ENCODE data around the gene PTPRM. TPM values are rescaled to one million over a fixed set of nuclear protein-coding genes. Genes with fewer than 3 reads are reported as not detected.

PTPRM gene
- total RNA-seq, 1 donor from 2014 or later: 65.5 TPM

GRCh38 chr18:7890075-7890474 lies 323.0 kb downstream of the PTPRM start:
- Histone ChIP-seq H3K27me3 (ENCODE audit: control insufficient read depth, insufficient read depth, low read length) (no peaks in the 10 kb centered on the region), H3K36me3 (ENCODE audit: control insufficient read depth, insufficient read depth, low read length) (no peaks in the 10 kb centered on the region), H3K4me3 (ENCODE audit: low read depth, low read length) (no peak overlapping the region)
- DNase-seq (ENCODE audit: low read depth): no peak
- no peak for TF ChIP-seq CTCF (IDR thresholded peaks at IDR 0.05; ENCODE audit: insufficient read depth, low read length, poor library complexity, severe bottlenecking)

- Histone ChIP-seq H3K4me3 (ENCODE audit: low read depth, low read length) (no peak overlapping the region), H3K27me3 (ENCODE audit: control insufficient read depth, insufficient read depth, low read length) (no peaks in the 10 kb centered on the region), H3K36me3 (ENCODE audit: control insufficient read depth, insufficient read depth, low read length) (no peaks in the 10 kb centered on the region)
- DNase-seq (ENCODE audit: low read depth): no peak
- TF ChIP-seq CTCF (IDR thresholded peaks at IDR 0.05; ENCODE audit: insufficient read depth, low read length, poor library complexity, severe bottlenecking): no peak
Observed at GRCh38 chr18:7892556-7892955, 325.4 kb downstream of the PTPRM start.

- no peaks in the 10 kb centered on the region for H3K36me3 ChIP-seq (ENCODE audit: control insufficient read depth, insufficient read depth, low read length)
- H3K4me3 ChIP-seq (ENCODE audit: low read depth, low read length): no peak overlapping the region
- no peaks in the 10 kb centered on the region for H3K27me3 ChIP-seq (ENCODE audit: control insufficient read depth, insufficient read depth, low read length)
- no peak for TF ChIP-seq CTCF (IDR thresholded peaks at IDR 0.05; ENCODE audit: insufficient read depth, low read length, poor library complexity, severe bottlenecking)
- no peak for DNase-seq (ENCODE audit: low read depth)
Observed at GRCh38 chr18:7894592-7894991, 327.5 kb downstream of the PTPRM start.

GRCh38 chr18:7895346-7895745 lies 328.2 kb downstream of the PTPRM start:
- Histone ChIP-seq H3K4me3 (ENCODE audit: low read depth, low read length) (no peak overlapping the region), H3K27me3 (ENCODE audit: control insufficient read depth, insufficient read depth, low read length) (no peaks in the 10 kb centered on the region), H3K36me3 (ENCODE audit: control insufficient read depth, insufficient read depth, low read length) (no peaks in the 10 kb centered on the region)
- no peak for TF ChIP-seq CTCF (IDR thresholded peaks at IDR 0.05; ENCODE audit: insufficient read depth, low read length, poor library complexity, severe bottlenecking)
- DNase-seq (ENCODE audit: low read depth): no peak

- no peak for TF ChIP-seq CTCF (IDR thresholded peaks at IDR 0.05; ENCODE audit: insufficient read depth, low read length, poor library complexity, severe bottlenecking)
- DNase-seq (ENCODE audit: low read depth): no peak
- no peak overlapping the region for H3K4me3 ChIP-seq (ENCODE audit: low read depth, low read length)
- H3K27me3 ChIP-seq (ENCODE audit: control insufficient read depth, insufficient read depth, low read length): no peaks in the 10 kb centered on the region
- H3K36me3 ChIP-seq (ENCODE audit: control insufficient read depth, insufficient read depth, low read length): no peaks in the 10 kb centered on the region
Observed at GRCh38 chr18:7896161-7896560, 329.0 kb downstream of the PTPRM start.

GRCh38 chr18:7896805-7897518 lies 329.8 kb downstream of the PTPRM start:
- no peak for TF ChIP-seq CTCF (IDR thresholded peaks at IDR 0.05; ENCODE audit: insufficient read depth, low read length, poor library complexity, severe bottlenecking)
- Histone ChIP-seq H3K4me3 (ENCODE audit: low read depth, low read length) (no peak overlapping the region), H3K36me3 (ENCODE audit: control insufficient read depth, insufficient read depth, low read length) (no peaks in the 10 kb centered on the region), H3K27me3 (ENCODE audit: control insufficient read depth, insufficient read depth, low read length) (no peaks in the 10 kb centered on the region)
- DNase-seq (ENCODE audit: low read depth): no peak
